Activated CD4-positive, CD25-positive, alpha-beta regulatory T cell treated with anti-CD3 and anti-CD28 coated beads, Interleukin-2, amount 50 U/mL, for 24 hours (primary cell): ENCODE results near the gene CTSH.
"Not testable (repeated sequence)": the region's sequence is repeated elsewhere in the genome, so short reads cannot be mapped to it uniquely, and the experiment has no call there.

Source experiments
- ATAC-seq, 2 donors: fragments of 150-1000 bp; cut with Tn5 transposase; one replicate each; pipeline ENCODE4 v1.10.0; 2021; ENCODE audit warnings: mild to moderate bottlenecking in 1 of 2, moderate library complexity in 1 of 2

Gene CTSH

DNA sequence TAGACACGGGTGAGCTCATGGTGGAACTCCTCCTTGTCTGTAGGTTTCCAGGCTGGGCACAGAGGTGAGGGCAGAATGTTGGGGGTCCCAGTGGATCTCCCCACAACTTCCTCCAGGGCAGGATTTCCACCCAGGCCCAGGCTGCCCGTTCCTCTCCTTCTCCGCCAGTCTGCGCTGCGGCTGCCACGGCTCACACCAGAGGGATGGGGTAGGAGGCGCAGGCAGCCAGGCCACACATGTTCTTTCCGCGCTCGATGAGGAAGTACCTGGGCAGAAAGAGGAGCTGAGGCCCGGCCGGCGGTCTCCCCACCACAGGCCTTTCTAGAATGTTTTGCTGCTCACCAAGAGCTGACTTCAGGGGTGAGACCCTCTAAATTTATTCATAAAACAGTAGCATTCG lies 22.9 kb downstream of the CTSH start:
- no peak for ATAC-seq

DNA sequence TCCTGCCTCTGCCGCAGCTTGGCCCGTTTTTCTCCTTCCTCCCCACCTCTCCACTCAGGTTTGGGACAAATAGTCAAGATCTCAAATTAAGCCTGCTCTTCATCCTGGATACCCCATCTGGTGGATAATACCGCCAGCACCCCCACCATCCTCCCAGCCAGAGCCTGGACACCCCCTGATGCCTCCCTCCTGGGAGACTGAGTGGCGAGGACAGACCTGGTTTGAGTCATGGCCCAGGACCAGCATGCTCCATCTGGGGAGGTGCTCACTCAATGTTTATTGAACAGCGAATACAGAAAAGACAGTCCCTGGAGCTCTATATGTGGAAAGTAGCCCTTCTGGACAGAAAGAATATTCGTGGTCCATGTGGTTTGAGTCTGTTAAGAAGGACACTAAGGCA lies 23.3 kb downstream of the CTSH start:
- no peak for ATAC-seq

DNA sequence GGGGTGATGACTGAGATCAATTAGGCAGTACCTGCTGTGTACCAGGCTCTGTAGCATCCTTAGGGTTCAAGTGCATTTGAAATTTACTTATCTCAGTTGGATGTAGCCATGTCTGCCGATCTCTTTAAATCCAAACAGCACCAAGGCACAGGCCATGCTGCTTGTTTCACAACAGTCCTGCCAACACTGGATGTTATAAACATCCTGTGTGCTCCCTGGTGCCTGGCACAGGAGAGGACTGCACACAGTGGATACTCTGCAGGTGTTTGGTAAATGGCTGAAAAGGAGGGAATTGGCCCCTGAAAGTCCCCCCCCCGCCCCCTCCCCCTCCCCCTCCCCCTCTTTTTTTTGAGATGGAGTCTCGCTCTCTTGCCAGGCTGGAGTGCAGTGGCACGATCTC lies 27.0 kb downstream of the CTSH start:
- ATAC-seq = no peak

DNA sequence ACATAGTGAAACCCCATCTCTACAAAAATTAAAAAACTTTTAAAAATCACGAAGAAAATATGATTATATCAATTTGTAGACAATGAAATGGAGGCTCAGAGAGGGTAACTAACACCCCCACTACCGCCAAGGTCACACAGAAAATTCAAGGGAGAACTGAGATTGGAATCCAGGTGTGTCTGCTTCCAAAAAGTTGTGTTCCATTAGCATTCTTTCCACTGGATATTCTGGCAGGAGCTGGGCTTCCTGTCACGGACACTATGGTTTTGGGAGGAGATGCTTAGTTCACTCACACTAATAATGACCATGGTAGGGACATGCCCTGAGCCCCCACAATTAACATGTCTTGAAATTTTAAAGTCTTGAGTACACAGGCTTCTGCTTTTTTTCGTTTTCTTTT lies 28.8 kb downstream of the CTSH start:
- no peak for ATAC-seq

DNA sequence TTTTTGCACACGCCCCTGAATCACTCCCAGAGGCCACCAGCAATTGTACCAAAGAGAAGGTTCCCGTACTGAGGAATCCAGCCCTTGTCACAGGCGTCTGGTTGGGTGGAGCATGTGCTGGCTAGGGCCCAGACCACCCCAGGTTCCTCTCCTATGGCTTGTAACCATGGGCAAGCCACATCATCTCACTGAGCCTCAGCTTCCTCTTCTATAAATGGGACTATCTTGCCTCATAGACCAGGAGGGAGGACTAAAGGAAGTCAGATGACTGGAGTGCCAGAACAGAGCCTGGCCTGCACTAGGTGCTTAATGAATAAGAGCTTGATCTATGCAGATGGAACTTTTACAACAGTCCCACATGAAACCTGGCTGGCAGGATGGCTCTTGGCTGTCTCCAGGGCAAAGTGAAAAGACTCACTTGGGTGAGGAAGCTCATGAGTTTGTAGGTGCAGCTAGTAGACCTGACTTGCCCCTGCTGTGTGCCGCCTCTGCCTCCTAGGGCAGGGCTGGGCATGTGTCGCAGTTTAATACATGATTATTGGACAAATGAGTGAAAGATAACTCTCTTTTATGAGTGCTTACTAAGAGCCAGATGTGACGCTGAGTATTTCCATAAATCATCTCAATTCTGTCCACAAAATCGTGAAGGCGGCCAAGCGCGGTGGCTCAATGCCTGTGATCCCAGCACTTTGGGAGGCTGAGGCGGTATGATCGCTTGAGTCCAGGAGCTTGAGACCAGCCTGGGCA lies 29.3 kb downstream of the CTSH start:
- no peak for ATAC-seq

DNA sequence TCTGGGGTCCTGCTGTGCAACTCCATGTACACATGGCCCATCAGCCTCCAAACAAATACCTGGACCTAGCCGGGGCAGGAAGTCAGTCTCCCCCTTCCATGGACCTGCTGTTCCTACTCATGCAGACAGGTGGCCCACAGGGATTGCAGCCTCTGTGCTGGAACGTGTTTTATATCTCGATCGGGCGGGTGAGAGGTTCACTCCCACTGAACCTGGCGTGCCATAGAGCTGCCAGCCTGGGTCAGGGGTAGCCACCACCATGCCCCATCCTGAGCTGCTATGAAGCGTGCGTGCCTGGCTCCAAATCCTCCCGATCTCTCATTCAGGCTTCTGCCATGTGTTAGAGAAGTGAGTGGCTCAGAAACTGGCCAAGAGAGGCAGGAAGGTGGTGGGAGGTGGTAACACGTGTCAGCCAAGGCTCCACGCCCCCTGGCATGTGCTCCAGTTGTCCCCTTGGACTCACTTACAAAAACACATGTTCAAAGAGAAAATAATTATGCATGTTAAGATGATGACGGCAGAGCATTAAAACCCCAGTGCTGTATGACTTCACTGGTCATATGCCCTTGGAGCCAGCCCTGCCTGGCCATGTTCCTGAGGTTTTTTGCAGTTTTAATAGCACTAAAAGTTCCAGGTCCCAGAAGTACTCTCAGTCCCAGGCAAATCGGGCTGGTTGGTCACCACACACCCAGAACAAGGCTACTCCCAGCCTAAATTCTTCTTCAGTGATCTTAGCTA lies 30.6 kb downstream of the CTSH start:
- ATAC-seq = no peak

DNA sequence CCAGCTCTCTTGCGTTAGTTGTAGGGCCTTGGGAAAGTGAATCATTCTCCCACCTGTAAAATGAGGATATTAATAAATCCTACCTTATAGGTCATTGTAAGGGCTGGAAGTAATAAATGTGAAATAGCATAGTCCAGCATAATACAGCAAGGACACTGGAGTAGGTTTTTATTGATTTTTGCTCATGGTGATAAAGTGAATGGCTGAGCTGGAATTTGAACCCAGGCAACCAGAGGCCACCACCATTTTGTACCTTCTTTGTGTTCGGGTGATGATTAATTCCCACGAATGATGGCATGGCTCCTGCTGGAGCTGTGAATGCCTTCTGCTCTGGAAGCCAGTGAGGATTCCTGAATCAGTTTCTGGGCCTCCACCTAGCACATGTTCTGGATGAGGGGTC lies 31.8 kb downstream of the CTSH start:
- ATAC-seq = no peak

DNA sequence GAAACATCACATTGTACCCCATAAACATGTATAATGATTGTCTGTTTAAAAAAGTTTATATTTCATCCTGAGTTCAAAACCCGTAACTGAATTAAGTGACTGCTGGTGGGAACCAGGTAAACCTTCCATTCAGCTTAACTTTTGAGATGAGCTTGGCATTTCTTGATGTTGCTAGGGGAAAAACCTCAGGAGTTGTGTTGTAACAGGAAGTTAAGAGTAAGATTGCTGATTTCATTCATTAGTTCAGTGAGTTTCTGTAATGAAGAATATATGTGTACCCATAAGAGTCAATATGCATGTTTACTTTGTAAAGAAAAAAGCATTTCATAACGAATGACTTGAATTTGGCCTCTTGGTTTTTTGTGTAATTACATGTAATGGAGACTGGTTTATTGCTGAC lies 32.5 kb downstream of the CTSH start:
- ATAC-seq = no peak

DNA sequence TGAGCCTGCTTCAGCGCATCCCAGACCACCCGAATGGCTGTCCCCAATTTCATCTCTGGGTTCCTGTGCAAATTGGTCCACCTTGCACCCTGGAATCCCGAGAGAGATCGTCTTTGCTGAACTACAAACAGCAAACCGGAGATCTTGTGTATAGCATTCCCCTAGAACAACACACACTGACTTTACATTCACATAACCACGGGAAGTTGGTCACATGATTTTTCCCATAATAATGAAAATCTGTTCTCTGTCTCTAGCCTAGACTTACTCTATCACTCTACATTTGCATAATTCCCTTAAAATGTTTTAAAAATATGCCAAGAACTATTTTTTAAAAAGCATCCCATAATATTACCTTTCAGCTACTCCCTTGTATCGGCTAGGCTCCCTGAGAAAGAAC lies 34.6 kb downstream of the CTSH start:
- ATAC-seq = no peak

DNA sequence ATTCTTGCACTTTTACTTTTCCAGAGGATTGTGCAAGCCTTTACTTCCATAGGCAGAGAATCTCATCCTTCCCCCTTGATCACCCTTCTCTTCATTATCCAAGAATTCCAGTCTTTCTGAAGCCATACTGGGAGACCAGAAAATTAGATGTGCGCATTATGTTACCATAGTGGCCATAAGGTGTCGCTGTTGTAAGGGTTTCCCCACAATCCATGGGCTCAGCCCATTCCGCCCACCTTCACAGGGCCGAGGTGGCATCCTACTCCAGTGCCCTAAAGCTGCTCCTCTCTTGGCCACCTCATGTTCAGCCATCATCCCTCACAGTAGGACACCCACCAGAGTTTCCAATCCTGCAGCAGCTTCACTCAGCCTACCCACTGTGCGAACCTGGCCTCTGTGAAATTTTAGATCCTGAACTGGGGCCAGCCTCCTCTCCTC lies 35.0 kb downstream of the CTSH start:
- ATAC-seq = peak in 1 of 2 donors; percentile 27

DNA sequence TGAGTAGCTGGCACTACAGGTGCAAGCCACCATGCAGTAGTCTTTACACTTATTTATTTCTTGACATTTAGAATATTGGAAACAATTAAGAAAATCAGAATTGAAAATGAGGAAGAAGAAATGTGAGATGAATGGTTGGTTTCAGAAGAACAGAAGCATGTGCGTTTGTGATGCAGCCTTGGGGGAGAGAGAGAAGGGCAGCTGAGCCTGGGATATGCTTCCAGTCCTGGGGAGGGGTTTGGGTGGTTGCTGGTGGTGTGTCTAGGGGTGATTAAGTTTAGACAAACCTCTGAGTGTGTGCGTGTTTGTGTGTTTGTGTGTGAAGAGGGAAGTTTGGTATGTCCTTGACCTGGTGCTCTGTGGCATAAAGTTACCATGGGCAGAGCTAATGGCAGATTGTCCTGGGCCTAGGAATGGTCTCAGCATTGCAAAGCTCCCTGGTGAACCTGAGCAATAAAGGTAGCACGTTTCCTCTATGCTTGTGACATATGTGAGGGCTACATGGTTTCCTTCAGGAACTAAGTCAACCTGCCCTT lies 35.6 kb downstream of the CTSH start:
- ATAC-seq = no peak

DNA sequence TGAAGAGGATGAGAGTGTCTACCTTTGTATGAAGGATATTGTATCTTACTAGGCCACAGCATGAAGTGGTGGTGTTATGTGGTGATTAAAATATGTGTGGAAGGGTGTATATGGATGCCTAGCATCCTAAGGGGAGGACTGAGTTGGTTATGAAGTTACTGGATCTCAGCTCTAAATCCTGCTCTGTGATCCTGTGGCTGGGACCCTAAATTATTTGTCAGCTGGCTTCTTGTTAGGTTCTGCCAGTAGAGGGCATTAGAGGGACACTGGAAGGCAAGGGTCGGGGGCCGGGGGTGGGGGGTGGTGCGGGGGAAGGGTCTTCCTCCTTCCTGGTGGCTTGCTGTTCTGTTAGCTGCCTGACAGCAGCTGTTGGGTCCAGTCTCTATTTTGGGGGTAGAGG lies 37.3 kb downstream of the CTSH start:
- ATAC-seq = no peak

DNA sequence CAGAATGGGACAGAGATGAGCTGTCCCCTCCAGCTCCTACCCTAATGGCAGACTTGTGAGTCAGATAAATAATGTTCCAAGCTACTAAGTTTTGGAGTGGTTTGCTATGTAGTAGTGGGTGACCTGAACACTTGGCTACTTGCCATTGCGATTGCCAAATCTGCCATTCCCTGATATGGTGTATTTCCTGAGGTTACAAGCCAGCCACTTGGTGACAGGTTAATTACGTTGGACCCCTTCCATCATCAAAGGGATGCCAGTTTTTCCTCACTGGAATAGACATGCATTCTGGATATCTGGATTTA lies 38.6 kb downstream of the CTSH start:
- ATAC-seq = no peak

DNA sequence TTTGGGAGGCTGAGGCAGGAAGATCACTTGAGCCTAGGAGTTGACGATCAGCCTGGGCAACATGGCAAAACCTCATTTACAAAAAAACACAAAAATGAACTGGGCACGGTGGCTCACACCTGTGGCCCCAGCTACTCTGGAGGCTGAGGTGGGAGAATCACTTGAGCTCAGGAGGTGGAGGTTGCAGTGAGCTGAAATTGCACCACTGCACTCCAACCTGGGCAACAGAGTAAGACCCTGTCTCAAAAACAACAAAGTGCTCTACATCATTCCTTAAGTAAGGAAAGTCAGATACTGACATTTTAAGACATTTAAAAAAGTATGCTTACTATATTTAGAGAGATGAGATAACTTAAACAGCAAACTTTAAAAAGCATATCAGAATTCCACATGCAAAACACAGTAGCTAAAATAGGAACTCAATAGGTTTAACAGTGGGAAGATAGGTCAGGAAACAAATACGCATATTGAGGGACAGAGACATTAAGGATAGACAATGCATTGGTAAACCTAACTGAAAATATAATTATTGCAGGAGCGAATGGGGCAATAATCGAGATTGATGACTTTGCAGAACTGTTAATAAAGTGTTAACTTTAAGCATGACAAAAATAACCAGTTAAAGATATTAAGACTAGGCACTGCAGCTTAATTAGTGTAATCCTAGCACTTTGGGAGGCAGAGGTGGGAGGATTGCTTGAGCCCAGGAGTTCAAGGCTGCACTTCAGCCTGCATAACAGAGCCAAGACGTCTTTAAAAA lies 40.1 kb downstream of the CTSH start:
- no peak for ATAC-seq

DNA sequence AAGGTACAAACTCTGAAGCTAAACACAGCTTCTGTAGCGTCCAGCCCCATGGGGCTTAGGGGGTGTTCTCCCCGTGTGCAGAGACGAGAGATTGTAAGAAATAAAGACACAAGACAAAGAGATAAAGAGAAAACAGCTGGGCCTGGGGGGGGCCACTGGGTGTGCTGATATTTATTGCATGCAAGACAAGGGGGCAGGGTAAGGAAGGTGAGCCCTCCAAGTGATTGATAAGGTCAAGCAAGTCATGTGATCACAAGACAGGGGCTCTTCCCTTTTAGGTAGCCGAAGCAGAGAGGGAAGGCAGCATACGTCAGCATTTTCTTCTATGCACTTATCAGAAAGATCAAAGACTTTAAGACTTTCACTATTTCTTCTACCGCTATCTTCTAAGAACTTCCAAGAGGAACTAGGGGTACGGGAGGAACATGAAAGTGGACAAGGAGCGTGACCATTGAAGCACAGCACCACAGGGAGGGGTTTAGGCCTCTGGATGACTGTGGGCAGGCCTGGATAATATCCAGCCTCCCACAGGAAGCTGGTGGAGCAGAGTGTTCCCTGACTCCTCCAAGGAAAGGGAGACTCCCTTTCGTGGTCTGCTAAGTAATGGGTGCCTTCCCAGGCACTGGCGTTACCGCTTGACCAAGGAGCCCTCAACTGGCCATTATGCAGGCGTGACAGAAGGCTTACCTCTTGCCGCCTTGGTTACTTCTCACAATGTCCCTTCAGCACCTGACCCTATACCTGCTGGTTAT lies 42.4 kb downstream of the CTSH start:
- not testable (repeated sequence) for ATAC-seq

DNA sequence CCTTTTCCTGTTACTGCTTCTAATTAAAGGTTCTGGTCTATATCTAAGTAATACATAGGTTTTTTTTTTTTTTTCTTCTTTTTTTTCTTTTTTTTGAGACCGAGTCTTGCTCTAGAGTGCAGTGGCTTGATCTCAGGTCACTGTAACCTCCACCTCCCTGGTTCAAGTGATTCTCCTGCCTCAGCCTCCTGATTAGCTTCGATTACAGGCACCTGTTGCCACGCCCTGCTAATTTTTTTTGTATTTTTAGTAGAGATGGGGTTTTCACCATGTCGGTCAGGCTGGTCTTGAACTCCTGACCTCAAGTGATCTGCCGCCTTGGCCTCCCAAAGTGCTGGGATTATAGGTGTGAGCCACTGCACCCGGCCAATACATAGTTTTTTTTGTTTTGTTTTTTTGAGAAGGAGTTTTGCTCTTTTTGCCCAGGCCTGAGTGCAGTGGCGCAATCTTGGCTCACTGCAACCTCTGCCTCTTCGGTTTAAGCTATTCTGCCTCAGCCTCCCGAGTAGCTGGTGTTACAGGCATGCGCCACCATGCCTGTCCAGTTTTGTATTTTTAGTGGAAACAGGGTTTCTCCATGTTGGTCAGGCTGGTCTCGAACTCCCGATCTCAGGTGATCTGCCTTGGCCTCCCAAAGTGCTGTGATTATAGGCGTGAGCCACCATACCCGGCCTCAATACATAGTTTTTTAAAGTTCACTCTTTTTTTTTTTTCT lies 43.9 kb downstream of the CTSH start:
- ATAC-seq = not testable (repeated sequence)

DNA sequence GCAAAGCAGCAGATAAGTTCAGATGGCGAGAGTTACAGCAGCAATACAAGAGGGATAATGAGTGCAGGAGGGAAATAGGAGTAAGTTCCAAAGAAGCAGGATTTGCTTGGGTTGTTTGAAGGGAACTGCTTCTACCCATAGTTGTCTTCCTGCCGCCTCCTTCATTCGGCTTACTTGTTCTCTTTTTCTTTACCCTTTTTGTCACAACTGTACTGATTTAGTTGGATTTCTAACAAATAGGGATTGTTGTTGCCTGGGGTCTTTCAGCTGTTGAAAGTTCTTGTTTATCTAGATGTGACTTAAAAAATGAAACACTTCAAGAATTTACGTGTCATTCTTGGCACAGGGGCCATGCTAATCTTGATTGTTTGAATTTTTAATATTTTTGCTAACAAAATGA lies 46.3 kb downstream of the CTSH start:
- no peak for ATAC-seq

DNA sequence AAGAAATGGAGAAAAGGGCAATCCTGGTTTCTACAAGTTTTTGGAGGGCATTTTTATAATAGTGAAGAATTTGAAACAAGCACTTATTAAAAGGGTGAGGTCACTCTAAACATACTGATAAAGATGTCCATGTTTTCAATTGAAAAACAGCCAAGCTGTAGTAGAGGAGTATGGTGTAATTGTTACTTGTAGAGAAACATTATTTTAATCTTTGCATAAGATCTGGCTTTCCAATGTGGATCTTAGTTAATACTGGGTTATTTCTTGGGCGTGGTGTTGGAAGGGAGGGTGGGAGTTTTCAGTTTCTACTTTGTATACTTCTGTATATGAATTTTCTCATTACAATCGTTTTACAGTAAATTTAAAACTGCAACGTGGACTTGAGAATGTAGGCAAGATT lies 49.4 kb downstream of the CTSH start:
- no peak for ATAC-seq

DNA sequence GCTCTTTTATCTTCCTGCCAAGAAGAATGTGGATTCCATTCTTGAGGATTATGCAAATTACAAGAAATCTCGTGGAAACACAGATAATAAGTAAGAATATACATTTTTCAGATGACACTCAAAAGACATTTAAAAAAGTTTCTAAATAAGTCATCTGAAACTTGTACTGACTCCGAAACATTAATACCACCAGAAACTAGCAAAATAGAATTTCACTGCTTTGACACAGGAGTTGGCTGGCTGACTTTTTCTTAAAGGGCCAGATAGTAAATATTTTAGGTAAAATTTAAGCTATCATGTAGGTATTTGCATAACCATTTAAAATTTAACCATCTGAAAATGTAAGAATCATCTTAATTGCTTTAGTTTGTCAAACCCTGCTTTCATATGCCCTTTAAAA lies 51.3 kb downstream of the CTSH start:
- peak in 1 of 2 donors; percentile 38 for ATAC-seq

DNA sequence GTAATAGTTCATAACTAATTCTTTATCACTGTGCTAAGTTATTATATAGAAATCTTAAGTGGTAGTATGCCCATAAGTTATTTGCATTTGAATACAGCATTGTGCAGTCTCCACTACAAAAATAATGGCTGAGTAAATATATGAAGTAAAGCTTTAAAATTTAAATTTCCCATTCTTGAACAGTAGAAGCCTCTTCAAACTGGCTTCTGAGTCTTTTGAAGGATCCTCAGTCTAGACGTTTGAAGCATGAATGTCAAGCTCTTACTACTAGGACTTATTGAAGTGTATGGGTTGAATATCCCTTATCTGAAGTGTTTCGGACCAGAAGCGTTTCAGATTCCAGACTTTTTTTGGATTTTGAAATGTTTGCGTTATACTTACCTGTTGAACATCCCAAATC lies 55.8 kb downstream of the CTSH start:
- ATAC-seq = no peak

DNA sequence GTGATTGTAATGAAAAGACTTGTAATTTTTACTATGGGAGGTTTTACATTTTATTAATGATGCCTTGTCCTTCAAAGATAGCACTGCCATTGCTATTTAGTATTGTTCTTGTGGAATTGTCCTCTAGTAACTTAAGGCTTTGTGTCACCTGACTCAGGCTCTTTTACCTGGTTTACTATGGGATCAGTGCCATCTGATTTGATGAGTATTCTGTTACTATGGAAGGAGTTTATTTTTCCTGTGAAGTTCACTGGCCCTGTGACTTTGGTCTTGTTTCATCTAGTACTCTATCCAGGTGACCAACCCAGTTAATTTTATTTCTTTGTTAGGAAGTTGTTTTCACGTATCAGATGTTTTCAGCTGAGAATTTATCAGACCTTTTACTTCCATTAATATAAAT lies 63.2 kb downstream of the CTSH start:
- ATAC-seq = no peak

DNA sequence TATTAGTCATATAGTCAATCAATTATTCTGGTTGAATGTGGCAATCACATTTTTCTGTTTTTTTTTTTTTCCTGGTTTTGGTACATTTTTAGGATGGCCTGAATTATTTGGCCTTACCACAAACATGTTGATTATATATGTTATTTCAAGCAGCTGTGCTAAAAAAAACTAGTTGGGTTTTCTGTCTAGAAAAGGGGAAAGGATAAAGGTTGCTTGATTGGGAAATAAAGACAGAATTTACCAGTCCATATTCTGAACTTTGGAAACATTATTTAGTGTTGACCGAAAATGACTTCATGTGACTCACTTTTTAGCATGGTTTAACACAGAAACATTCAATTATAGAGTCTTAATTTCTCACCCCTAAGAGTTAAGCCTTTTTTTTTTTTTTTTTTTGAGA lies 64.0 kb downstream of the CTSH start:
- peak in 1 of 2 donors; percentile 21 for ATAC-seq
